Pancreas (tissue), 10 donors: ENCODE measurements around the gene ATG4D. TPM values are rescaled to one million over a fixed set of nuclear protein-coding genes. Genes with fewer than 3 reads are reported as not detected.

ENCODE experiments used
- ATAC-seq, 4 donors: fragments of 200-7000 bp; cut with Tn5 transposase; one replicate each; pipeline versions ENCODE4 v1.8.0 to v1.9.1; 2020; ENCODE audit warnings: mild to moderate bottlenecking in 4 of 4, moderate library complexity in 4 of 4
- DNase-seq, 6 donors: peaks; one replicate each; pipeline ENCODE4 v3.0.0-alpha.2; 2020
- FAIRE-seq: peaks from 2 replicates; lab custom pipeline; 2012; peaks lifted over from hg19 to GRCh38; lab: Jason Lieb, UNC
- H3K27ac ChIP-seq, 4 donors: fragments of 200-600 bp; sonication (generic); 1 replicate in 3 of 4; 2 replicates in 1 of 4; pipeline versions ENCODE4 v1.5.0 to v1.8.0; 2020
- H3K27me3 ChIP-seq, 4 donors: fragments of 200-600 bp; one replicate each; pipeline ENCODE4 v1.8.0; 2021
- H3K36me3 ChIP-seq, 3 donors: fragments of 200-600 bp; sonication (generic) in 1 of 3; one replicate each; pipeline versions ENCODE4 v1.5.0 to v1.8.0; 2020 to 2021
- H3K4me1 ChIP-seq, 3 donors: fragments of 200-600 bp; one replicate each; pipeline ENCODE4 v1.8.0; 2021
- H3K4me3 ChIP-seq, 4 donors: fragments of 200-600 bp; sonication (generic) in 2 of 4; one replicate each; pipeline versions ENCODE4 v1.5.0 to v1.8.0; 2020 to 2021
- H3K9me3 ChIP-seq, 4 donors: fragments of 200-600 bp; one replicate each; pipeline ENCODE4 v1.8.0; 2021
- CTCF ChIP-seq, 4 donors: fragments of 200-600 bp; sonication (generic) in 3 of 4; IDR thresholded peaks; one replicate each; pipeline versions ENCODE4 v1.5.0 to v1.8.0; 2021; ENCODE audit warnings: antibody characterized with exemption in 4 of 4
- WGBS, 2 donors: extraction: QIAGEN DNeasy Blood & Tissue Kit; methylation state at CpG; one replicate each; pipeline ENCODE4 v1.1.7; 2013; 5-methylcytosine and 5-hydroxymethylcytosine counted together
- intact Hi-C, 3 donors: fragments of 100-400 bp; cut with DNase I; formaldehyde crosslinking; loops; one replicate each; pipeline versions ENCODE4 v1.11.1 to v1.14.2; 2022
- polyA plus RNA-seq, 2 donors: library from polyadenylated mRNA; stranded (reverse); fragments of 200-250 nt; gene quantifications; one replicate each; pipeline ENCODE4 v1.2.3, GENCODE V29; 2013
- total RNA-seq, 6 donors: library from RNA; stranded (reverse); fragmentation: NEBNext Ultra II Directional in 4 of 6; extraction: Animal tissue kit (Norgen Biotek cat#: 25700) in 4 of 6; gene quantifications; one replicate each; pipeline versions ENCODE4 v1.2.1 to v1.2.4, GENCODE V29; 2021 to 2023
- donor health status: healthy with polysubstance abuse.
- donor health status: DM: no; HTN: no; CAD: no; lungs with moderate emphysema.
- donor health status: DM: no; HTN: no; CAD: no.
- donor health status: control.
- donor health status: control.
- donor health status: Bipolar disorder and iron deficiency.
- donor health status: DM: yes; HTN: yes; CAD: no.
- donor health status: DM: no; HTN: no; CAD: no.
- donor health status: DM: no; HTN: no; CAD: no.
- donor health status: DM: yes; HTN: yes; CAD: no.

ATG4D gene
- total RNA-seq (10 to 100 TPM; 12.9 to 26.9 (median 20.5) TPM), polyA plus RNA-seq (10 to 100 TPM; 35.2 to 62.1 TPM)

DNA sequence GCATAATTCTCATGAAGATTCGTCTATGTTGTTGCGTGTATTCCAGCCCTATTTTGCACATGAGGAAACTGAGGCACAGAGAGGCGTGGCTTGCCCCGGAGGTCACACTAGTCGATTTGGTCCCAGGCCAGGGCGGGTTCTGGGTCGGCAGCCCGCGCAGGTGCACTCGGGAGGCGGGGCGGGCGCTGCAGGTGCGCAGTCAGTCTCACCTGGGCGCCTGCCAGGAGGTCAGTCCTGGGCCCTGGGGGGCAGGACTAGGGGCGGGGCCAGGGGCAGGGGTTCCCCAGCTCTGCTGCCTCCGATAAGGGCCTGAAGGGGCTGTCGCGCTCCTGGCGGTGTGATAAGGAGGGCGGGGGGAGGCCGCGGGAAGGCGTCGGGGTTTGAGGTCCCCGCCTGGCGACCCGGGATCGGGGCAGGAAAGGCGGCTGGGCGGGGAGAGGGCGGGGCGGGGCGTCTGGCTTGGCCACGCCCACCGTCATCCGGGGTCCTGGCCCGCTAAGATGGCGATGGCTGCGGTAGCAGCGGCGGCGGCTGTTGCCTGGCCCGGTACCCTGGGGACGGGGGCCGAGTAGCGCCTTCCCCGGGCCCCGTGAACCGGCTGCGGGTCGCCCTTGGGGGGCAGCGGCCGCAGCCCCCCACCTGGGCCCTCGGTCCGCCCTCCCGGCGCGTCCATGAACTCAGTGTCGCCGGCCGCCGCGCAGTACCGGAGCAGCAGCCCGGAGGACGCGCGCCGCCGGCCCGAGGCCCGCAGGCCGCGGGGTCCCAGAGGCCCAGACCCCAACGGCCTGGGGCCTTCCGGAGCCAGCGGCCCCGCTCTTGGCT lies at the start of gene ATG4D:
TSS of gene ATG4D (plus strand) at position 485 of the 822 bp plus-strand sequence. CDS start at position 672, 187 bp downstream.
- FAIRE-seq = no peak
- no peaks in the 10 kb centered on the region for H3K27me3 ChIP-seq
- no peak for TF ChIP-seq CTCF (IDR thresholded peaks at IDR 0.05)
- H3K36me3 ChIP-seq = peaks cover 0 to 8% (median 0%) of the 10 kb centered on the region in 3 donors
- no peaks in the 10 kb centered on the region for H3K9me3 ChIP-seq
- H3K4me1 ChIP-seq = peaks cover 0 to 12% (median 0%) of the 10 kb centered on the region in 3 donors
- peak; percentile 94 to 99 (median 96) for DNase-seq
- 1% methylated on average over 25 to 79 of the region's 79 CpGs for WGBS, 2 donors
- ATAC-seq = peak; percentile 86 to 93 (median 90)
- peak within 1 kb of the TSS; percentile 86 to 99 (median 96) for H3K4me3 ChIP-seq
- intact Hi-C loops = no loop called here
- H3K27ac ChIP-seq = peak within 1 kb of the TSS; percentile 74 to 86 (median 83)

DNA sequence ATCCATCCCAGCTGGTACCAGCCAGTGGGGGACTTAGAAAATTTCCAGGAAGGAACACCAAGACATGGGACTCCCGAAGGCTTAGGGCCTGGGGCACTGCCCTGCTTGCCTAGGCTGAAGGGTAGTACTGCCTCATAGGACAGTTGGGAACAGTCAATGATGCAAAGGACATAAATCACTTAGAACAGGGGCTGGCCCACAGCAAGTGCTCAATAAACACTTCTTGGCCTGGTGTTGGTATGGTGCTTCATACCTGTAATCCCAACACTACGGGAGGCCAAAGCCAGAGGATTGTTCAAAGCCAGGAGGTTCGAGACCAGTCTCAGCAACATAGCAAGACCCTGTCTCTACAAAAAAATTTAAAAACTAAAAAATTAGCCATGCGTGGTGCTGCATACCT lies 46.3 kb upstream of the ATG4D start:
- intact Hi-C loops = loop anchor here in 2 of 3 donors (10.0 kb wide), 2 partner anchors 67 to 137 kb away; partner anchors contain the start of genes CDKN2D (in 1 of the 2) and KRI1 (in 1 of the 2)
- Histone ChIP-seq H3K4me1 (peaks cover 0 to 5% (median 5%) of the 10 kb centered on the region in 3 donors), H3K27me3 (no peaks in the 10 kb centered on the region), H3K27ac (no peak overlapping the region), H3K36me3 (peaks cover 0 to 20% (median 7%) of the 10 kb centered on the region in 3 donors), H3K4me3 (no peak overlapping the region), H3K9me3 (no peaks in the 10 kb centered on the region)
- no peak for TF ChIP-seq CTCF (IDR thresholded peaks at IDR 0.05)
- FAIRE-seq (no peak), ATAC-seq (no peak), DNase-seq (no peak)
- 94 to 96% methylated on average over 4 of the region's 4 CpGs for WGBS, 2 donors

DNA sequence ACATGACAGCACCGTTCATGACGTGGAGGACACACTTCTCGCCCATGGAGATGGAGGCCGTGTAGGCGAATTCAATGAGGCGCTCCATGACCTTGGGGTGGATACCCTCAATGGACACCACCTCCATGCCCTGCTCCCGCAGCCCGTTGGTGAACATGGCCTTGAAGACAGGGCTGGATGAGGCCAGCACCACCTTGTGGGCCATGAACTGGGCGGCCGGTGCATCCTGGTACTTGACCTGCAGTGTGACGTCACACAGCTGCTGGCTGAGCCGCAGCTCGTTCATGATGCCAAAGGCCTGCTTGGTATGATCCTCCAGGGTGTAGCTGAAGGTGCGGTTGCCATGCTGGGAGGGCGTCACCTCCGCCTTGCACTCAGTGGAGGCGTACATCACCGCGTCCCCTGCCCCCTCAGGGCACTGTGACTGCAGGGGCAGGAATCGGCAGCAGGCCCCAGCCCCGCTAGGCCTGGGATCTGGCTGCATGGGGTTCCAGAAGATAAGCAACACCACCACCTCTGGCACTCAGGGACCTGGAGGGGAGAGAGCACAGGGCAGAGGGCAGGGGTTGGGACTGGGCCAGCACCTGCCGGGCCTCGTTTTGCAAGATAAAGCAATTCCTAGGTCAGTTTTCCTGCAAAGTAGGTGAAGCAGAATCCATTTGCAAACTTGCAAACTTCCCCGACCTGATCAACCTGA lies 44.0 kb upstream of the ATG4D start:
- Histone ChIP-seq H3K27ac (peak overlapping the region in 1 of 4 donors; percentile 7), H3K36me3 (peaks cover 0 to 20% (median 7%) of the 10 kb centered on the region in 3 donors), H3K9me3 (no peaks in the 10 kb centered on the region), H3K4me3 (no peak overlapping the region), H3K4me1 (peaks cover 0 to 5% (median 5%) of the 10 kb centered on the region in 3 donors), H3K27me3 (no peaks in the 10 kb centered on the region)
- DNase-seq = peak in 1 of 6 donors; percentile 73
- no peak for TF ChIP-seq CTCF (IDR thresholded peaks at IDR 0.05)
- WGBS, 2 donors = 73 to 77% methylated on average over 24 of the region's 24 CpGs
- no peak for ATAC-seq
- FAIRE-seq = no peak
- intact Hi-C loops = loop anchor here in 2 of 3 donors (10.0 kb wide), 2 partner anchors 65 to 135 kb away; partner anchors contain the start of genes CDKN2D (in 1 of the 2) and KRI1 (in 1 of the 2)

DNA sequence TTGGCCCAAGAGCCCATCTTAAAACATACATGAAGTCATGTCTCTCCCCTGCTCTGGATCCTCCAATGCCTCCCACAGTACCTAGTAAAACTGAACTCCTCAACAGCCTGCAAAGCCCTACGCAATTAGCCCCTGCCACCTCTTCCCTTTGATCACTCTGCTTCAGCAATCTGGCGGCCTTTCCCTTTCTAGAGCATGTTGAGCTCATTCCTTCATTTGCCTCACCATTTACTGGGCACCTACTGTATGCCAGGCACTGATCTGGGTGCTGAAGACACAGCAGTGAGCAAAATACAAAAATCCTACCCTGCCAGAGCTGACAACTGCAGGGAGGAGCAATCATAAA lies 43.5 kb upstream of the ATG4D start:
- intact Hi-C loops = no loop called here
- ATAC-seq (no peak), DNase-seq (no peak), FAIRE-seq (no peak)
- 90 to 96% methylated on average over 2 of the region's 2 CpGs for WGBS, 2 donors
- H3K4me3 ChIP-seq = no peak overlapping the region
- no peaks in the 10 kb centered on the region for H3K27me3 ChIP-seq
- TF ChIP-seq CTCF (IDR thresholded peaks at IDR 0.05) = no peak
- H3K4me1 ChIP-seq = peaks cover 0 to 5% (median 5%) of the 10 kb centered on the region in 3 donors
- H3K9me3 ChIP-seq = no peaks in the 10 kb centered on the region
- peaks cover 0 to 17% (median 4%) of the 10 kb centered on the region in 3 donors for H3K36me3 ChIP-seq
- no peak overlapping the region for H3K27ac ChIP-seq
